H9 (cell line): Measurements from ENCODE around the gene ZNF200. TPM values are rescaled to one million over a fixed set of nuclear protein-coding genes. Genes with fewer than 3 reads are reported as not detected.

Source experiments
- DNase-seq: peaks from one replicate; pipeline ENCODE4 v3.0.0-alpha.2; 2017
- H2AFZ ChIP-seq: one replicate; pipeline ENCODE4 v1.6.1; 2013; ENCODE audit warnings: mild to moderate bottlenecking, low read length, control low read depth, moderate library complexity
- H2AK5ac ChIP-seq: 2 replicates; pipeline ENCODE4 v1.6.1; 2013; ENCODE audit warnings: low read length, control low read depth, mixed read lengths; ENCODE audit not compliant: insufficient read length
- H2BK120ac ChIP-seq: one replicate; pipeline ENCODE4 v1.6.1; 2013; ENCODE audit warnings: low read depth, mild to moderate bottlenecking, low read length, control low read depth, inconsistent platforms; ENCODE audit not compliant: poor library complexity, severe bottlenecking
- H2BK12ac ChIP-seq: 2 replicates; pipeline ENCODE4 v1.6.1; 2013; ENCODE audit warnings: low read length, control low read depth, mixed read lengths, low read depth; ENCODE audit not compliant: insufficient read length
- H2BK15ac ChIP-seq: 2 replicates; pipeline ENCODE4 v1.6.1; 2013; ENCODE audit warnings: low read depth, low read length, control low read depth
- H2BK20ac ChIP-seq: one replicate; pipeline ENCODE4 v1.6.1; 2013; ENCODE audit warnings: low read depth, mild to moderate bottlenecking, low read length, control low read depth, inconsistent platforms; ENCODE audit not compliant: poor library complexity, severe bottlenecking
- H2BK5ac ChIP-seq: 2 replicates; pipeline ENCODE4 v1.6.1; 2013; ENCODE audit warnings: low read length, control low read depth, mixed read lengths; ENCODE audit not compliant: insufficient read length
- H3K14ac ChIP-seq: 2 replicates; pipeline ENCODE4 v1.6.1; 2013; ENCODE audit warnings: low read length, control low read depth; ENCODE audit not compliant: insufficient read depth
- H3K18ac ChIP-seq: 2 replicates; pipeline ENCODE4 v1.6.1; 2013; ENCODE audit warnings: low read depth, mild to moderate bottlenecking, mixed read lengths, low read length, control low read depth; ENCODE audit not compliant: insufficient read length
- H3K23ac ChIP-seq: 2 replicates; pipeline ENCODE4 v1.6.1; 2013; ENCODE audit warnings: low read length, control low read depth, mixed read lengths, low read depth; ENCODE audit not compliant: insufficient read length
- H3K23me2 ChIP-seq: 2 replicates; pipeline ENCODE4 v1.6.1; 2013; ENCODE audit warnings: low read depth, mild to moderate bottlenecking, mixed read lengths, low read length, control low read depth; ENCODE audit not compliant: insufficient read length, poor library complexity, severe bottlenecking
- H3K27ac ChIP-seq: 2 replicates; pipeline ENCODE4 v1.5.1; 2013; ENCODE audit warnings: low read length, control low read depth, mixed read lengths, low read depth; ENCODE audit not compliant: insufficient read length
- H3K27me3 ChIP-seq: 2 replicates; pipeline ENCODE4 v1.6.1; 2013; ENCODE audit warnings: low read length, control low read depth, inconsistent platforms; ENCODE audit not compliant: insufficient read depth
- H3K4ac ChIP-seq: 2 replicates; pipeline ENCODE4 v1.6.1; 2013; ENCODE audit warnings: low read depth, mild to moderate bottlenecking, control low read depth, inconsistent platforms, low read length, moderate library complexity
- H3K4me1 ChIP-seq: 2 replicates; pipeline ENCODE4 v1.6.1; 2013; ENCODE audit warnings: low read length, control low read depth, inconsistent platforms; ENCODE audit not compliant: insufficient read depth
- H3K4me2 ChIP-seq: 2 replicates; pipeline ENCODE4 v1.6.1; 2013; ENCODE audit warnings: low read length, control low read depth, mixed read lengths; ENCODE audit not compliant: insufficient read length, insufficient read depth
- H3K56ac ChIP-seq: 2 replicates; pipeline ENCODE4 v1.6.1; 2013; ENCODE audit warnings: low read depth, mild to moderate bottlenecking, mixed read lengths, low read length, control low read depth; ENCODE audit not compliant: insufficient read length
- H3K79me1 ChIP-seq: 2 replicates; pipeline ENCODE4 v1.6.1; 2013; ENCODE audit warnings: low read depth, mild to moderate bottlenecking, moderate library complexity, low read length, control low read depth, inconsistent platforms; ENCODE audit not compliant: insufficient read depth, poor library complexity, severe bottlenecking
- H3K79me2 ChIP-seq: 2 replicates; pipeline ENCODE4 v1.6.1; 2013; ENCODE audit warnings: low read length, control low read depth, inconsistent platforms; ENCODE audit not compliant: insufficient read depth
- H3K9ac ChIP-seq: 2 replicates; pipeline ENCODE4 v1.6.1; 2013; ENCODE audit warnings: low read length, control low read depth, mixed read lengths; ENCODE audit not compliant: insufficient read length; ENCODE audit errors: extremely low read depth
- H3K9me3 ChIP-seq: one replicate; pipeline ENCODE4 v1.6.1; 2013; ENCODE audit warnings: low read depth, low read length, inconsistent platforms; ENCODE audit not compliant: control insufficient read depth
- H3T11ph ChIP-seq: one replicate; pipeline ENCODE4 v1.6.1; 2013; ENCODE audit warnings: mild to moderate bottlenecking, low read length, control low read depth, inconsistent platforms
- H4K20me1 ChIP-seq: one replicate; pipeline ENCODE4 v1.6.1; 2013; ENCODE audit not compliant: control insufficient read depth, insufficient read length, insufficient read depth
- H4K5ac ChIP-seq: 2 replicates; pipeline ENCODE4 v1.6.1; 2013; ENCODE audit warnings: low read depth, mild to moderate bottlenecking, mixed read lengths, low read length, control low read depth; ENCODE audit not compliant: insufficient read length
- H4K8ac ChIP-seq: replicated peaks from 2 replicates; pipeline ENCODE4 v1.6.1; 2013; ENCODE audit warnings: low read length, control low read depth, mixed read lengths, low read depth; ENCODE audit not compliant: insufficient read length
- H4K91ac ChIP-seq: 2 replicates; pipeline ENCODE4 v1.6.1; 2013; ENCODE audit warnings: low read depth, mild to moderate bottlenecking, moderate library complexity, mixed read lengths, low read length, control low read depth; ENCODE audit not compliant: insufficient read length
- H3K27ac Mint-ChIP-seq, 3 experiments: 2 replicates in 2 of 3; 3 replicates in 1 of 3; pipeline ENCODE4 v1.8.0; 2020 to 2021; ENCODE audit warnings: mixed read lengths in 3 of 3, mild to moderate bottlenecking in 1 of 3, moderate library complexity in 1 of 3
- H3K27me3 Mint-ChIP-seq: 2 replicates; pipeline ENCODE4 v1.8.0; 2021; ENCODE audit warnings: low read depth, mild to moderate bottlenecking, moderate library complexity, mixed read lengths
- H3K36me3 Mint-ChIP-seq, 3 experiments: 2 replicates in 2 of 3; 3 replicates in 1 of 3; pipeline ENCODE4 v1.8.0; 2020 to 2021; ENCODE audit warnings: low read depth in 3 of 3, mixed read lengths in 3 of 3; ENCODE audit not compliant: insufficient read depth in 1 of 3
- H3K4me1 Mint-ChIP-seq, 2 experiments: 2 replicates each; pipeline ENCODE4 v1.8.0; 2020; ENCODE audit warnings: mixed read lengths in 2 of 2
- H3K4me3 Mint-ChIP-seq, 2 experiments: 2 replicates in 1 of 2; 3 replicates in 1 of 2; pipeline ENCODE4 v1.8.0; 2020 to 2021; ENCODE audit warnings: mild to moderate bottlenecking in 2 of 2, mixed read lengths in 2 of 2, moderate library complexity in 1 of 2
- H3K9me3 Mint-ChIP-seq, 2 experiments: 2 replicates in 1 of 2; 3 replicates in 1 of 2; pipeline ENCODE4 v1.8.0; 2020; ENCODE audit warnings: mild to moderate bottlenecking in 2 of 2, mixed read lengths in 2 of 2, moderate library complexity in 1 of 2
- CTCF ChIP-seq: fragments of 200-600 bp; sonication (generic); conservative IDR thresholded peaks from 3 replicates; pipeline ENCODE4 v1.8.0; 2021; ENCODE audit warnings: antibody characterized with exemption, mild to moderate bottlenecking
- WGBS: extraction: QIAGEN DNeasy Blood & Tissue Kit; methylation state at CpG from one replicate; pipeline ENCODE4 v1.1.7; 2013; ENCODE audit warnings: missing lambda C conversion rate, low lambda C conversion rate, mixed read lengths; ENCODE audit not compliant: insufficient read length; ENCODE audit errors: extremely low coverage; 5-methylcytosine and 5-hydroxymethylcytosine counted together
- total RNA-seq: library from RNA; stranded (reverse); gene quantifications from 2 replicates; pipeline ENCODE4 v1.2.1, GENCODE V29; 2021

ZNF200 gene
- total RNA-seq, 1 experiment from 2014 or later: 14.9 TPM

- H3K27me3 Mint-ChIP-seq: peaks cover 41% of the 10 kb centered on the region
- H2BK120ac ChIP-seq: no peak overlapping the region
- no peak overlapping the region for H3K18ac ChIP-seq
- no peak overlapping the region for H2BK5ac ChIP-seq
- H3K4ac ChIP-seq: no peak overlapping the region
- H3K9me3 ChIP-seq: no peaks in the 10 kb centered on the region
- no peak overlapping the region for H3K27ac Mint-ChIP-seq
- H4K20me1 ChIP-seq: no peaks in the 10 kb centered on the region
- no peak overlapping the region for H3T11ph ChIP-seq
- H3K23me2 ChIP-seq: no peaks in the 10 kb centered on the region
- H4K8ac ChIP-seq: no peak overlapping the region
- no peak overlapping the region for H4K91ac ChIP-seq
- no peak for DNase-seq
- no peak overlapping the region for H3K9ac ChIP-seq
- no peaks in the 10 kb centered on the region for H3K4me1 Mint-ChIP-seq
- WGBS: no CpG with 5 or more reads among the region's 7 CpGs
- H4K5ac ChIP-seq: no peak overlapping the region
- no peak overlapping the region for H2AFZ ChIP-seq
- H3K4me3 Mint-ChIP-seq: no peak overlapping the region
- TF ChIP-seq CTCF: no peak
- H3K56ac ChIP-seq: no peak overlapping the region
- no peak overlapping the region for H2BK20ac ChIP-seq
- H3K4me2 ChIP-seq: no peak overlapping the region
- H3K27me3 ChIP-seq: no peaks in the 10 kb centered on the region
- no peak overlapping the region for H3K27ac ChIP-seq
- H3K79me2 ChIP-seq: no peaks in the 10 kb centered on the region
- no peak overlapping the region for H2BK12ac ChIP-seq
- no peak overlapping the region for H3K14ac ChIP-seq
- peaks cover 64 to 83% of the 10 kb centered on the region in 2 experiments for H3K9me3 Mint-ChIP-seq
- peaks cover 0 to 5% (median 0%) of the 10 kb centered on the region in 3 experiments; a peak in 4 of 7 replicates for H3K36me3 Mint-ChIP-seq
- no peaks in the 10 kb centered on the region for H3K79me1 ChIP-seq
- H2BK15ac ChIP-seq: no peak overlapping the region
- no peak overlapping the region for H2AK5ac ChIP-seq
- H3K23ac ChIP-seq: no peak overlapping the region
- no peaks in the 10 kb centered on the region for H3K4me1 ChIP-seq
These were observed 19.9 kb downstream of the ZNF200 start for GRCh38 chr16:3214904-3215600.
